Measurements from ENCODE around the gene NEO1.
A peak's percentile ranks its signal among the peaks of the same experiment; 100 is the strongest.

Gene NEO1

GRCh38 chr15:73146419-73146818 lies 94.2 kb downstream of the NEO1 start:
- H3K27me3 ChIP-seq (ENCODE audit: insufficient read depth, low read length): no peaks in the 10 kb centered on the region
- no peak overlapping the region for H3K4ac ChIP-seq (ENCODE audit: low read depth, low read length)
- H3K4me1 ChIP-seq (ENCODE audit: control insufficient read depth in 1 of 2, insufficient read depth in 2 of 2, low read length in 2 of 2): no peaks in the 10 kb centered on the region
- no peak overlapping the region for H4K8ac ChIP-seq (ENCODE audit: low read depth, low read length)
- no peaks in the 10 kb centered on the region for H3K79me2 ChIP-seq (ENCODE audit: control insufficient read depth, insufficient read depth, low read length, poor library complexity)
- H3K79me1 ChIP-seq (ENCODE audit: low read length): no peaks in the 10 kb centered on the region
- no peaks in the 10 kb centered on the region for H3K36me3 ChIP-seq (ENCODE audit: control insufficient read depth in 1 of 2, insufficient read depth in 2 of 2, low read length in 2 of 2)
- no peaks in the 10 kb centered on the region for H3K9me3 ChIP-seq (ENCODE audit: insufficient read depth, low read depth, low read length)
- H3K4me3 ChIP-seq (ENCODE audit: low read depth, low read length): no peak overlapping the region
- H2AFZ ChIP-seq (ENCODE audit: insufficient read depth, low read length, poor library complexity): no peak overlapping the region
- no peak overlapping the region for H2BK12ac ChIP-seq (ENCODE audit: low read length)
- H4K12ac ChIP-seq (ENCODE audit: low read depth, low read length): no peak overlapping the region
- H3K9ac ChIP-seq (ENCODE audit: low read length): no peak overlapping the region
- no peak overlapping the region for H3K18ac ChIP-seq (ENCODE audit: low read length)
- no peak for DNase-seq
- no peak overlapping the region for H3K4me2 ChIP-seq (ENCODE audit: low read length)
- no peak overlapping the region for H3K14ac ChIP-seq (ENCODE audit: low read length)
- no peak overlapping the region for H3K23ac ChIP-seq (ENCODE audit: low read length)
- H3K27ac ChIP-seq (ENCODE audit: low read depth, low read length): no peak overlapping the region
- no peak overlapping the region for H2AK5ac ChIP-seq (ENCODE audit: low read length)
- no peak overlapping the region for H2BK5ac ChIP-seq (ENCODE audit: low read depth, low read length, poor library complexity)
- no peak overlapping the region for H2BK120ac ChIP-seq (ENCODE audit: insufficient read depth, low read length, poor library complexity)
- no peak overlapping the region for H4K91ac ChIP-seq (ENCODE audit: low read depth, low read length)

- Histone ChIP-seq H2AK5ac (ENCODE audit: low read length) (no peak overlapping the region), H2BK120ac (ENCODE audit: insufficient read depth, low read length, poor library complexity) (no peak overlapping the region), H2BK5ac (ENCODE audit: low read depth, low read length, poor library complexity) (no peak overlapping the region), H3K18ac (ENCODE audit: low read length) (no peak overlapping the region), H3K14ac (ENCODE audit: low read length) (no peak overlapping the region), H4K12ac (ENCODE audit: low read depth, low read length) (no peak overlapping the region), H3K9ac (ENCODE audit: low read length) (no peak overlapping the region), H2AFZ (ENCODE audit: insufficient read depth, low read length, poor library complexity) (no peak overlapping the region), H4K8ac (ENCODE audit: low read depth, low read length) (no peak overlapping the region), H3K4me2 (ENCODE audit: low read length) (no peak overlapping the region), H3K4me1 (ENCODE audit: control insufficient read depth in 1 of 2, insufficient read depth in 2 of 2, low read length in 2 of 2) (no peaks in the 10 kb centered on the region), H2BK12ac (ENCODE audit: low read length) (no peak overlapping the region), H3K4ac (ENCODE audit: low read depth, low read length) (no peak overlapping the region), H3K79me1 (ENCODE audit: low read length) (no peaks in the 10 kb centered on the region), H3K36me3 (ENCODE audit: control insufficient read depth in 1 of 2, insufficient read depth in 2 of 2, low read length in 2 of 2) (no peaks in the 10 kb centered on the region), H3K27ac (ENCODE audit: low read depth, low read length) (no peak overlapping the region), H4K91ac (ENCODE audit: low read depth, low read length) (no peak overlapping the region), H3K9me3 (ENCODE audit: insufficient read depth, low read depth, low read length) (no peaks in the 10 kb centered on the region), H3K4me3 (ENCODE audit: low read depth, low read length) (no peak overlapping the region), H3K79me2 (ENCODE audit: control insufficient read depth, insufficient read depth, low read length, poor library complexity) (no peaks in the 10 kb centered on the region), H3K23ac (ENCODE audit: low read length) (no peak overlapping the region), H3K27me3 (ENCODE audit: insufficient read depth, low read length) (no peaks in the 10 kb centered on the region)
- no CpG with 5 or more reads among the region's 2 CpGs for WGBS (ENCODE audit: extremely low coverage, insufficient coverage, insufficient read length)
- DNase-seq: peak; percentile 47 to 76
Measured at GRCh38 chr15:73150831-73151230, 98.6 kb downstream of the NEO1 start.

GRCh38 chr15:73153024-73153423 lies 100.8 kb downstream of the NEO1 start:
- H2AFZ ChIP-seq (ENCODE audit: insufficient read depth, low read length, poor library complexity): no peak overlapping the region

GRCh38 chr15:73153447-73153846 lies 101.2 kb downstream of the NEO1 start:
- no peak overlapping the region for H2BK12ac ChIP-seq (ENCODE audit: low read length)
- H3K9me3 ChIP-seq (ENCODE audit: insufficient read depth, low read depth, low read length): no peaks in the 10 kb centered on the region
- H4K12ac ChIP-seq (ENCODE audit: low read depth, low read length): no peak overlapping the region
- H2AK5ac ChIP-seq (ENCODE audit: low read length): no peak overlapping the region
- H2BK5ac ChIP-seq (ENCODE audit: low read depth, low read length, poor library complexity): no peak overlapping the region
- no peaks in the 10 kb centered on the region for H3K36me3 ChIP-seq (ENCODE audit: control insufficient read depth in 1 of 2, insufficient read depth in 2 of 2, low read length in 2 of 2)
- H3K79me1 ChIP-seq (ENCODE audit: low read length): no peaks in the 10 kb centered on the region
- no peak overlapping the region for H3K9ac ChIP-seq (ENCODE audit: low read length)
- DNase-seq: no peak
- no peak overlapping the region for H4K91ac ChIP-seq (ENCODE audit: low read depth, low read length)
- no peaks in the 10 kb centered on the region for H3K4me1 ChIP-seq (ENCODE audit: control insufficient read depth in 1 of 2, insufficient read depth in 2 of 2, low read length in 2 of 2)
- H3K23ac ChIP-seq (ENCODE audit: low read length): no peak overlapping the region
- no peak overlapping the region for H3K4ac ChIP-seq (ENCODE audit: low read depth, low read length)
- WGBS (ENCODE audit: extremely low coverage, insufficient coverage, insufficient read length): no CpG with 5 or more reads among the region's 5 CpGs
- no peak overlapping the region for H2BK120ac ChIP-seq (ENCODE audit: insufficient read depth, low read length, poor library complexity)
- H3K4me3 ChIP-seq (ENCODE audit: low read depth, low read length): no peak overlapping the region
- no peak overlapping the region for H3K4me2 ChIP-seq (ENCODE audit: low read length)
- no peak overlapping the region for H3K14ac ChIP-seq (ENCODE audit: low read length)
- no peak overlapping the region for H3K18ac ChIP-seq (ENCODE audit: low read length)
- H3K27ac ChIP-seq (ENCODE audit: low read depth, low read length): no peak overlapping the region
- H3K27me3 ChIP-seq (ENCODE audit: insufficient read depth, low read length): no peaks in the 10 kb centered on the region
- H3K79me2 ChIP-seq (ENCODE audit: control insufficient read depth, insufficient read depth, low read length, poor library complexity): no peaks in the 10 kb centered on the region
- H2AFZ ChIP-seq (ENCODE audit: insufficient read depth, low read length, poor library complexity): no peak overlapping the region
- H4K8ac ChIP-seq (ENCODE audit: low read depth, low read length): no peak overlapping the region

More at GRCh38 chr15:73153024-73153423, 100.8 kb downstream of the NEO1 start:
- WGBS (ENCODE audit: extremely low coverage, insufficient coverage, insufficient read length): no CpG with 5 or more reads among the region's 1 CpG
- Histone ChIP-seq H3K27ac (ENCODE audit: low read depth, low read length) (no peak overlapping the region), H3K9ac (ENCODE audit: low read length) (no peak overlapping the region), H4K91ac (ENCODE audit: low read depth, low read length) (no peak overlapping the region), H3K14ac (ENCODE audit: low read length) (no peak overlapping the region), H2BK5ac (ENCODE audit: low read depth, low read length, poor library complexity) (no peak overlapping the region), H4K8ac (ENCODE audit: low read depth, low read length) (no peak overlapping the region), H4K12ac (ENCODE audit: low read depth, low read length) (no peak overlapping the region), H3K4me1 (ENCODE audit: control insufficient read depth in 1 of 2, insufficient read depth in 2 of 2, low read length in 2 of 2) (no peaks in the 10 kb centered on the region), H3K79me2 (ENCODE audit: control insufficient read depth, insufficient read depth, low read length, poor library complexity) (no peaks in the 10 kb centered on the region), H3K4me2 (ENCODE audit: low read length) (no peak overlapping the region), H3K36me3 (ENCODE audit: control insufficient read depth in 1 of 2, insufficient read depth in 2 of 2, low read length in 2 of 2) (no peaks in the 10 kb centered on the region), H3K4ac (ENCODE audit: low read depth, low read length) (no peak overlapping the region), H3K23ac (ENCODE audit: low read length) (no peak overlapping the region), H3K9me3 (ENCODE audit: insufficient read depth, low read depth, low read length) (no peaks in the 10 kb centered on the region), H3K27me3 (ENCODE audit: insufficient read depth, low read length) (no peaks in the 10 kb centered on the region), H3K79me1 (ENCODE audit: low read length) (no peaks in the 10 kb centered on the region), H3K18ac (ENCODE audit: low read length) (no peak overlapping the region), H2BK120ac (ENCODE audit: insufficient read depth, low read length, poor library complexity) (no peak overlapping the region), H2AK5ac (ENCODE audit: low read length) (no peak overlapping the region), H2BK12ac (ENCODE audit: low read length) (no peak overlapping the region), H3K4me3 (ENCODE audit: low read depth, low read length) (no peak overlapping the region)
- DNase-seq: no peak
